ENCODE data around the gene CCDC190.
"Not testable (repeated sequence)": the region's sequence is repeated elsewhere in the genome, so short reads cannot be mapped to it uniquely, and the experiment has no call there.

CCDC190 gene

GRCh38 chr1:162861101-162861500 is at the start of gene CCDC190:
CCDC190 (minus strand) TSS chr1:162861175; CDS start chr1:162859646, 1,529 bp downstream.
- DNase-seq: no peak

- DNase-seq: no peak
These were observed 49.2 kb upstream of the CCDC190 start for GRCh38 chr1:162910161-162910560.

GRCh38 chr1:162908780-162909179 is 47.8 kb upstream of the CCDC190 start:
- DNase-seq: no peak

- no peak for DNase-seq
These were observed 47.3 kb upstream of the CCDC190 start for GRCh38 chr1:162908236-162908635.

- DNase-seq: no peak
These were observed 45.5 kb upstream of the CCDC190 start for GRCh38 chr1:162906485-162906884.

GRCh38 chr1:162905174-162906158 is 44.5 kb upstream of the CCDC190 start:
- no peak for DNase-seq

GRCh38 chr1:162904579-162904978 is 43.6 kb upstream of the CCDC190 start:
- DNase-seq: no peak

- DNase-seq: no peak
These were observed 43.0 kb upstream of the CCDC190 start for GRCh38 chr1:162904023-162904422.

GRCh38 chr1:162903246-162903645 is 42.3 kb upstream of the CCDC190 start:
- no peak for DNase-seq

GRCh38 chr1:162902416-162902815 is 41.4 kb upstream of the CCDC190 start:
- DNase-seq: no peak

- no peak for DNase-seq
These were observed 40.3 kb upstream of the CCDC190 start for GRCh38 chr1:162901243-162901642.

GRCh38 chr1:162899422-162900146 is 38.6 kb upstream of the CCDC190 start:
- no peak for DNase-seq

GRCh38 chr1:162893612-162893908 is 32.6 kb upstream of the CCDC190 start:
- DNase-seq: no peak

GRCh38 chr1:162892906-162893611 is 32.1 kb upstream of the CCDC190 start:
- DNase-seq: no peak

GRCh38 chr1:162889989-162890388 is 29.0 kb upstream of the CCDC190 start:
- no peak for DNase-seq

GRCh38 chr1:162886705-162887104 is 25.7 kb upstream of the CCDC190 start:
- no peak for DNase-seq

GRCh38 chr1:162885265-162885664 is 24.3 kb upstream of the CCDC190 start:
- DNase-seq: no peak

- DNase-seq: no peak
These were observed 23.9 kb upstream of the CCDC190 start for GRCh38 chr1:162884831-162885230.

- no peak for DNase-seq
These were observed 21.3 kb upstream of the CCDC190 start for GRCh38 chr1:162882248-162882674.

GRCh38 chr1:162881590-162881989 is 20.6 kb upstream of the CCDC190 start:
- DNase-seq: no peak

- DNase-seq: not testable (repeated sequence)
These were observed 19.6 kb upstream of the CCDC190 start for GRCh38 chr1:162880617-162881016.

GRCh38 chr1:162878000-162878596 is 17.1 kb upstream of the CCDC190 start:
- peak in 1 of 2 donors; percentile 36 for DNase-seq

- DNase-seq: no peak
These were observed 16.4 kb upstream of the CCDC190 start for GRCh38 chr1:162877412-162877811.

All from stimulated activated CD4-positive, alpha-beta T cell treated with anti-CD3 and anti-CD28 coated beads, Interleukin-2, amount 100 ng/mL, for 24 hours (primary cell).